GM19328 (cell line): ENCODE data around the gene PSKH1.
"Not testable (repeated sequence)": the region's sequence is repeated elsewhere in the genome, so short reads cannot be mapped to it uniquely, and the experiment has no call there.

Experiments used
- ATAC-seq: cut with Tn5 transposase; IDR thresholded peaks from one replicate; pipeline ENCODE4 v1.9.1; 2021; ENCODE audit warnings: mild to moderate bottlenecking, moderate library complexity; ENCODE audit not compliant: unreplicated experiment

PSKH1 gene

GRCh38 chr16:67957622-67958021 lies 64.6 kb downstream of the PSKH1 start:
- no peak for ATAC-seq

- no peak for ATAC-seq
Observed at GRCh38 chr16:67959536-67960329, 66.7 kb downstream of the PSKH1 start.

GRCh38 chr16:67961551-67961957 lies 68.5 kb downstream of the PSKH1 start:
- ATAC-seq, result no peak

- no peak for ATAC-seq
Observed at GRCh38 chr16:67962135-67962534, 69.1 kb downstream of the PSKH1 start.

GRCh38 chr16:67963292-67963661 lies 70.2 kb downstream of the PSKH1 start:
- ATAC-seq, result no peak

GRCh38 chr16:67963662-67964321 lies 70.7 kb downstream of the PSKH1 start:
- ATAC-seq, result no peak

- ATAC-seq, result no peak
Observed at GRCh38 chr16:67964477-67965131, 71.5 kb downstream of the PSKH1 start.

GRCh38 chr16:67965668-67966548 lies 72.9 kb downstream of the PSKH1 start:
- ATAC-seq, result no peak

- ATAC-seq, result no peak
Observed at GRCh38 chr16:67966549-67967182, 73.6 kb downstream of the PSKH1 start.

GRCh38 chr16:67967183-67967957 lies 74.3 kb downstream of the PSKH1 start:
- ATAC-seq, result no peak

GRCh38 chr16:67967958-67968399 lies 74.9 kb downstream of the PSKH1 start:
- ATAC-seq, result peak; percentile 14

GRCh38 chr16:67968400-67969253 lies 75.6 kb downstream of the PSKH1 start, which contains the start of gene SLC12A4:
TSS of gene SLC12A4 (minus strand) at chr16:67968637. CDS start at chr16:67968553, 84 bp downstream.
- peak; percentile 78 for ATAC-seq

- no peak for ATAC-seq
Observed at GRCh38 chr16:67969254-67970039, 76.4 kb downstream of the PSKH1 start.

- ATAC-seq, result no peak
Observed at GRCh38 chr16:67971111-67971510, 78.1 kb downstream of the PSKH1 start.

- ATAC-seq, result not testable (repeated sequence)
Observed at GRCh38 chr16:67972285-67972684, 79.2 kb downstream of the PSKH1 start.

- ATAC-seq, result no peak
Observed at GRCh38 chr16:67975321-67976105, 82.5 kb downstream of the PSKH1 start.

GRCh38 chr16:67976205-67976604 lies 83.2 kb downstream of the PSKH1 start:
- ATAC-seq, result no peak
